GM13976 (cell line): Measurements from ENCODE around the gene PRR33.
A peak's percentile ranks its signal among the peaks of the same experiment; 100 is the strongest.

Source experiments
- DNase-seq: peaks from one replicate; pipeline ENCODE4 v3.0.0; 2012; ENCODE audit warnings: low spot score
- in situ Hi-C: fragments of 300-500 bp; cut with MboI; formaldehyde crosslinking; loops from one replicate; pipeline ENCODE4 v1.12.0; 2022; ENCODE audit warnings: low sequenced_read_pairs, mixed read lengths, inconsistent platforms; ENCODE audit not compliant: unreplicated experiment
- TF ChIP-seq, protein P1 (sequence below): IDR thresholded peaks from 2 replicates; pipeline ENCODE4 v1.5.1; 2012; ENCODE audit warnings: borderline replicate concordance, mild to moderate bottlenecking; ENCODE audit not compliant: insufficient read depth; ENCODE audit errors: extremely low read depth, missing control alignments, control extremely low read depth

Gene PRR33

DNA sequence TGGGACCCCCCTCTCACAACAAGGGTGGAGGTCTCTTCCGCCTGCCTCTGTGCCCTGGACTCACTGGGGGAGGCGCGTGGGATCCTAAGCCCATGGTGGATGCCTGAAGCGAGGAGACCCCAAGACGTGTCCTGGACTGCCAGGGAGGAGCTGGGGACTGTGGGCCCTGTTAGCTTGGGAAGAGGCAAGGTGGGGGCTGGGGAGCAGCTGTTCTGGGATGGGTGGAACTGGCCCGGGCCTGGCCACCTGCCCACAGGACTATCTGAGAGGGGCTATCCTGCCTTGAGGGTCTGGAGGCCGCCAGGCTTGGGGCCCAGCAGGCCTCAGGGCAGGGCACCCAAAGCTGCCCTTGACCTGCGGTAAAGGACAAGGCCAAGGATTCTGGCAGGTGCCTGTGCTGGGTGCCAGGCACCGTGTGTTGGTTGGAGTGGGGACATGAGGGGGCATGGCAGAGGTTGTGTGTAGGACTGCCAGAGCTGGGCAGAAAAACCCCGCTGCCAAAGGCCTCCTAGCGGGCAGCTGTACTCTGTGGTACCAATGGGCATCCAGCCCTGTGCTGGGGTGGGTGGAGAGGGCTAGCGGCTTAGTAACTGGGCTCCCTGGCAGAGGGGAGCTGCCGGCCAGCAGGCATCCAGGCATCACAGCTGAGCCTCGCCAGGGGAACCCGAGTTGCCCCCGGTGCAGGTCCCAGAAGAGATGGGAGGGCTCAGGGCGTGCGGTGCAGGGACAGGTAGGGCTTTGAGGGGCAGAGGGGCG is 38.1 kb downstream of the PRR33 start:
- TF ChIP-seq, protein P1, sequence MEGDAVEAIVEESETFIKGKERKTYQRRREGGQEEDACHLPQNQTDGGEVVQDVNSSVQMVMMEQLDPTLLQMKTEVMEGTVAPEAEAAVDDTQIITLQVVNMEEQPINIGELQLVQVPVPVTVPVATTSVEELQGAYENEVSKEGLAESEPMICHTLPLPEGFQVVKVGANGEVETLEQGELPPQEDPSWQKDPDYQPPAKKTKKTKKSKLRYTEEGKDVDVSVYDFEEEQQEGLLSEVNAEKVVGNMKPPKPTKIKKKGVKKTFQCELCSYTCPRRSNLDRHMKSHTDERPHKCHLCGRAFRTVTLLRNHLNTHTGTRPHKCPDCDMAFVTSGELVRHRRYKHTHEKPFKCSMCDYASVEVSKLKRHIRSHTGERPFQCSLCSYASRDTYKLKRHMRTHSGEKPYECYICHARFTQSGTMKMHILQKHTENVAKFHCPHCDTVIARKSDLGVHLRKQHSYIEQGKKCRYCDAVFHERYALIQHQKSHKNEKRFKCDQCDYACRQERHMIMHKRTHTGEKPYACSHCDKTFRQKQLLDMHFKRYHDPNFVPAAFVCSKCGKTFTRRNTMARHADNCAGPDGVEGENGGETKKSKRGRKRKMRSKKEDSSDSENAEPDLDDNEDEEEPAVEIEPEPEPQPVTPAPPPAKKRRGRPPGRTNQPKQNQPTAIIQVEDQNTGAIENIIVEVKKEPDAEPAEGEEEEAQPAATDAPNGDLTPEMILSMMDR, result no peak
- no peak for DNase-seq
- in situ Hi-C loops, result no loop called here

- TF ChIP-seq, protein P1, result no peak
- in situ Hi-C loops, result no loop called here
- DNase-seq, result peak; percentile 94
Observed at GRCh38 chr11:1852877-1853276, 38.8 kb downstream of the PRR33 start, which contains the start of gene LSP1. Gene LSP1, plus strand, starts transcription at chr11:1853084. Its CDS starts 61 bp downstream, at chr11:1853145.

GRCh38 chr11:1852271-1852876 is 39.3 kb downstream of the PRR33 start:
- DNase-seq, result no peak
- in situ Hi-C loops, result no loop called here
- TF ChIP-seq, protein P1, result no peak

- TF ChIP-seq, protein P1, result no peak
- in situ Hi-C loops, result no loop called here
- DNase-seq, result no peak
Observed at GRCh38 chr11:1851468-1852180, 40.1 kb downstream of the PRR33 start.

DNA sequence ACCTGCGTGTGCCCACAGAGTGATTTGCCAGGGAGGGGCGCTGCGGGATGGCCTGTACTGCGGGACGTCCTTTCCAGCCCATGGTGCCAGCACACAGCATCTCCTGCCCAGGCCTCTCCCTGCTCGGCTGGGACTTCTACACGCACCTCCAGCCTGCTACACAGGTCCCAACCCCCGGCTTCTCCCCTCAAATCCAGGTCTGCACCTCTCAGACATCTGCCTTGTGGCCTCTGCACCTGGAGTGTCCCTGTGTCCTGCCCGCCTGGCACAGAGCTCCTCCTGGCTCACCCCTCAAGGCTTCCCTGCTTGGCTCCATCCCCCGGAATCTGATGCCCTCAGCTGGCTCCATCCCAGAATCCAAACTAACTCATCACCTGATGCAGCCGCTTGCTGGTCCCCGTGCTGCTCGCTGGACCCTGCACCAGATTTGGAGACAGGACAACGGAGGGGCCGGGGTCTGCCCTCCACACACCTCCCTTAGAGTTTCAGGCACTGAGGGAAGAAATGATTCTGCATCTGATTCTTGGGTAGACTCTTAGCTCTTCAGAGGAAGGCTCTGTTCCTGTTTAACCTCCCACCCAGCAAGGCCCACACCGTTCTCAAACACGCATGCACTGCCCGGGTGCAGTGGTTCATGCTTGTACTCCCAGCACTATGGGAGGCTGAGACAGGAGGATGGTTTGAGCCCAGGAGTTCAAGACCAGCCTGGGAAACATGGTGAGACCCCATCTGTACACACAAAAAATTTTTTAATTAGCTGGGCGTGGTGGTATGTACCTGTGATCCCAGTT is 42.9 kb downstream of the PRR33 start:
- TF ChIP-seq, protein P1, result no peak
- no peak for DNase-seq
- in situ Hi-C loops, result no loop called here
